Measurements from ENCODE around the gene FAM50A.
"Not testable (repeated sequence)": the region's sequence is repeated elsewhere in the genome, so short reads cannot be mapped to it uniquely, and the experiment has no call there.

FAM50A gene

GRCh38 chrX:154486052-154486395, 42.1 kb downstream of the FAM50A start:
- peak; percentile 48 for DNase-seq

GRCh38 chrX:154486396-154487207, 42.7 kb downstream of the FAM50A start, which contains the start of gene UBL4A:
Gene UBL4A, minus strand, starts transcription at chrX:154486615. Its CDS starts 31 bp downstream, at chrX:154486584.
- peak; percentile 66 for DNase-seq

DNA sequence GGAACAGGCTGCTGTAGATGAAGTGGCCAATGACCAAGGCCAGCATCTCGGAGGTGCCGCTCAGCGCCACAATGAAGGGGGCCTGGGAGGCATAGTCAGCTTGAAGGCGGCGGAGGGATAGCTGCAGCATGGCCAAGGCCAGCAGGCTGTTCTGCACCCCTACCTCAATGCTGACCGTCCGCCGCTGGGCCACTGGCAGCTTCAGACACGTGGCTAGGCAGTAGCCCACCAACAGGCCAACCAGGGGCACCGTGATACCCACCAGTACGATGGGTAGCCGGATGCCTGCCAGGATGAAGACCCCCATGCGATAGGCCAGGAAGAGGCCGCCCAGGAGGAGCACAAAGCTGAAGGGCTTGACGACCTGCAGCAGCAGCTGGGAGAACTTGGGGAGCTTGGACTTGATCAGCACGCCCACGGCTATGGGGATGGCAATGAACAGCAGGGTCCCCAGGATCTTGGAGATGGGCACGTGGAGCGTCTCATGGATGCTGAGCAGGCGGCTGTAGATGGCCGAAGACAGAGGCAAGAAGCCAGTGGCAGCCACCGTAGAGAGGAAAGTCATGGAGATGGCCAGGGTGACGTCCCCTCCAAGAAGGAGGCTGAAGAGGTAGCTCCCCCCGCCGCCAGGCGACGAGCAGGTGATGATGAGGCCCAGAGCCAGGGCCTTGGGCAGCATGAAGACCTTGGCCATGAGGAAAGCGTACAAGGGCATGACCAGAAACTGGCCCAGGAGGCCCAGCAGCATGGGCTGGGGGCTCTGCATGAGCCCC, 43.8 kb downstream of the FAM50A start:
- DNase-seq = peak; percentile 30

DNA sequence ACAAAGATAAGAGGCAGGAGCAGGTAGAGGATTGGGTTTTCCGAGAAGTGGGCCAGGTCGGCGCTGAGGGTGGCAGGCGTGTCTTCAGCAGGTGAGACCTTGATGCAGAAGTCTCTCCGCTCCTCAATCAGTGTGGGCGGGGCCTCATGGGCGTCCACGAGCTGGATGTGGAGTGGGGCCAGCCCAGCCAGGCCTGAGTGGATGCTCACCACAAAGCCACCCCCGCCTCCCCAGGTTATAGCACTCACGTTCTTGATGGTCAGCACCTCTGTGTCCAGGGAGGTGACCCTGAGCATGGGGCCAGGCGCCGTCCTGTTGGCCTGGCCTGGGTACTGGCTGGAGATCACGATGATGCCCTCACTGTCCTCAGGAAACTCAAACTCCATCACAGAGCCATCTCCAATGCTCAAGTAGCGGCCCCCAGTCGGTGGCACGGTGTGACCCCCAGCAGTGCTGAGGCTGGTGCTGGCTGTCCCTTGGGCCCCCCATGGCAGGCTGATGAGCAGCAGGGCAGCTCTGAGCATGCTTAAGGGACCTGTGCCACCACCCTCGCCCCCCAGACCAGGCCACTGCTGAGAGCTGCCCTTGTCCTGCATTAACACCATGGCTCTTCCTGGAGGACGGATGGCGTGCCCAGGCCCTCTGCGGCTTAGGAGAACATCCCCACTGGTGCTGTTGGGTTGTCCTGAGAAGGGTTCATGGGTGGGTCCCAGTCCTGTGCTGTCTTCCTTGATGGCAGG, 44.6 kb downstream of the FAM50A start:
- DNase-seq = peak; percentile 7

- peak; percentile 18 for DNase-seq
These were observed 45.2 kb downstream of the FAM50A start for GRCh38 chrX:154489182-154489581.

DNA sequence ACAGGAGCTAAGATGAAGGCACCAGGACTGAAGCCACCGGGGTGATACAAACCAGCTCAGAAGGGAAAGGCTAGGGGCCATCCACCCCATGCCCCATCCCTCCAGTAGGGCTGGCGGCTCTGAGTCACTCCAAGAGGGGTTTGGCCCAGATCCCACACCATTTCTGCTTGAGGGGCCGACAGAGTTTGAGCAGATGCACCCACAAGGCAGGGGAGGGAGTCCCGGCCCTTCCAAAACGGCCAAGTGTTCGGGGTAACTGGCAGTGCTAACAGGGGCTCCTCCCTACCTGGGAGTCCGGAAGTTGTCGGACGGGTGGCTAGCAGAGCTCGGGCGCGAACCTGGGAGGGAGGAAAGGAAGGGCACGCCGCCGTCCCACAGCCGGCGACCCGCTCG, 46.1 kb downstream of the FAM50A start:
- DNase-seq = peak; percentile 52

- peak; percentile 94 for DNase-seq
These were observed 46.6 kb downstream of the FAM50A start, which contains the start of gene SLC10A3 for GRCh38 chrX:154490414-154491083. Gene SLC10A3, minus strand, starts transcription at chrX:154490629. Its CDS starts 1,689 bp downstream, at chrX:154488940.

DNA sequence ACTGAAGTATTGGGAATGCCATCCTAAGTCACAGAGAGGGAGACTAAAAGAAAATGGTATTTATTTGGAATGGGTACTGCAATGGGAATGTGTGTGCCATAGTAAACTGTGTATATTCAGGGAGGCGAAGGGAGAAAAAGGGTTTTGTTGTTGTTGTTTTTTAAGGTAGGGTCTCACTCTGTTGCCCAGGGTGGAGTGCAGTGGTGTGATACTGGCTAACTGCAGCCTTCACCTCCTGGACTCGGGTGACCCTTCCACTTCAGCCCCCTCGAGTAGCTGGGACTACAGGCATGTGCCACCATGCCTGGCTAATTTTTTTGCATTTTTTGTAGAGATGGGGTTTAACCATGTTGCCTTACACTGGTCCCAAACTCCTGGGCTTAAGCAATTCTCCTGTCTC, 50.8 kb downstream of the FAM50A start:
- DNase-seq = no peak

DNA sequence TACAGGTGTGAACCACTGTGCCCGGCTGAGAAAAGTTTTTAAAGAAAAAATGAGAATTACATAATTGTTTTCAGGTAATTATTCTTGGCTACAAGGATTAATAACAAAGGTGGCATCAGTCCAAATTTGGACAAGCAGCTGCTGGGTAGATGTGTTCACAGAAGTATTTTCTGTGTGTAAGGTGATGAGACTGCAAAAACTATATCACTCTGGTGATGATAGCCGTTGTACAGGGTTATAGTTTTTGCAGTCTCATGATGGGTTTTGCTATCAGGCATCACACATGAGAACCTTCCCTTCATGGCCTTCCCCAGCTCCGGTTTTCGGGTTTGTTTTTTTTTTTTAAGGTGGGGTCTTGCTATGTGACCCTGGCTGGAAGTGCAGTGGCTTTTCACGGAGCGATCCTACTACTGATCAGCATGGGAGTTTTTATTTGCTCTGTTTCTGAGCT, 51.6 kb downstream of the FAM50A start:
- DNase-seq = no peak

DNA sequence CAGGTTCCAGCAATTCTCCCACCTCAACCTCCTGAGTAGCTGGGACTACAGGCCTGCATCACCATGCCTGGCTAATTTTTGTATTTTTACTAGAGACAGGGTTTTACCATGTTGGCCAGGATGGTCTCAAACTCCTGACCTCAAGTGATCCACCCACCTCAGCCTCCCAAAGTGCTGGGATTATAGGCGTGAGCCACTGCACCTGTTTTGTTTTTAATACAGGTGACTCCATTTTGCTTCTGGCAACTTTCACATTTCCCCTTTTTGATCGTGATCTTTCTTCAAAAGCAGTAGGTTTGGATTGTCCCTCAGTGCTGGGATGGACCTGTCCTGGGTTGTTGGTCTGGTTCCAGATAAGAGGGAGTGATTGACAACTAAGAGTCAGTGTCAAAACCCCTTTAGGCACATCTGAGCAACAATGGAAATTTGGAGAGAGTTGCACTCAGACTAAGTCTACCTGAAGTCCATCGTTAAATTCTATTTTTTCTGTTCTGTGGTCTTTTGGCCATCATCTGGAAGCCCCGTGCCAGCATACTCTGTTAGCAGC, 52.7 kb downstream of the FAM50A start:
- DNase-seq = not testable (repeated sequence)

All from right forelimb (tissue), 1 donor.